GM21447 (cell line): ENCODE results near the gene CTBS.

ENCODE experiments used
- ATAC-seq: cut with Tn5 transposase; IDR thresholded peaks from one replicate; pipeline ENCODE4 v1.9.1; 2021; ENCODE audit not compliant: unreplicated experiment

The CTBS gene

DNA sequence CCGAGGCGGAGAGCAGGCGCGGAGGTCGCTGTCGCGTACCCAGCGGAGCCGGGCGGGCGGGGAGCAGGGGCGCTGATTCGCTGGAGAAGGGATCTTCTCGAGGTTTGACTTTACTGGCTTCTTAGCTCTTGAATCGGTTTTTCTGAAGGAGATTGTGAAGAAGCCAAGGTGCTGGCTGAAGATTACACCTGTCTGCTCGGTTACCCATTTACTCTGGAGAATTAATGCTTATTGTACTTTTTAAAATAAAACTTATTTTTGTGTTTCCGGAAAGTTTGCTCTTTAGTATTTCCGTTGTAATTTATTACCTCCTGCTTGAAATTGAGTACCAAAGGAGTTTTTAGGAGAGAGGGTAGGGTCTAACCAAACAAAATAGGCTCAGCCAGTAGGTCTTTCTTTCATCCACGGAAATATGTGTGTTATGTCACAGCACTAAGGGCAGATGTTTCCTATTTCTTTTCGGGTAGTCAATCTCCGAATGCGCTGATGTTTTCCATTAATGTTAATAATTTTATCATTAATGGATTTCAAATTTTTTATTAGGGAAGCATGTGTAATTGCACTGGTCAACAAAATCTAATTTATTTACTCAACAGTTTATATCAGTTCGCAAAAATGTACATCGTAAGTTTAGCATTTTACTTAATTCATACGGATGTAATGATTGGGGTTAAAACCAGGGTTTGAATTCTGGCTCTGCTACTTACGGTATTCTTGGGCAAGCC lies 67.3 kb downstream of the CTBS start:
- ATAC-seq, result no peak

DNA sequence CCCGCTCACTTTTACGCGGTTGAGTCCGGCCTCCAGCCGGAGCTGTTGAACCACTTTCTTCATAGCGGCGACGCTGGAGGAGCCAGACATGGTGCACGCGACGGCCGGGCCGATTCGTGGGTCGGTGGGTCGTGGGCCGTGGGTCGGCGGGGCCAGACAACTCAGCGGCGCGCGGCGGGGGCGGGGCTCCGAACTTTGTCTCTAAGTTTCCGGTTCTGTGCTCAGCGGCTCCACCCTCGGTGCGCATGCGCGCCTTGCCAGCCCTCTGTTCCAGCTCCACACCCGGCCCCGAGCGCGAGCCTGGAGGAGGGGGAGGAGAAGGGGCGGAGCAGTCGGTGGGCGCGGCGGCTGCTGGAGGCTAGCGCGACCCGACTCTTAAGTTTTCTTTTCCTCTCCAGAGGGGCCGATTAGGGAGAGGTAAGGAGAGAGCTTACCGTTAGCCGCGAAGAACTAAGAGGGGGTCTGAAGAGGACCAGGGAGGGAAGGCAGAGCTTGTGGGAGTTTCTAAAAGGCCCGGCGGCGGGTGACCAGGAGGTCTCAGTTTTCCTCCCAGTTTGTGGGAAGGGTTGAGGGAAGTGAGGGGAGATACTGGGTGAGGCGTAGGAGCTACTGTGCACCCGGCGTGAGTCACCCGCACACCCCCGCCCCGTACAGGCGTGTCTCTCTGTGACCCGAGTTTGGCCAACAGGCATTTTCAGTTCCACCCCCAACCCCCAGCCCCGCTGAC lies 68.1 kb downstream of the CTBS start, which contains the start of the genes GNG5 and SPATA1:
GNG5 (minus strand) TSS at position 580 of the 727 bp plus-strand sequence; CDS start at position 90, 490 bp downstream.
SPATA1 (plus strand) TSS at position 385 of the 727 bp plus-strand sequence. CDS start 9,974 bp downstream, outside the sequence.
- ATAC-seq, result peak; percentile 80

DNA sequence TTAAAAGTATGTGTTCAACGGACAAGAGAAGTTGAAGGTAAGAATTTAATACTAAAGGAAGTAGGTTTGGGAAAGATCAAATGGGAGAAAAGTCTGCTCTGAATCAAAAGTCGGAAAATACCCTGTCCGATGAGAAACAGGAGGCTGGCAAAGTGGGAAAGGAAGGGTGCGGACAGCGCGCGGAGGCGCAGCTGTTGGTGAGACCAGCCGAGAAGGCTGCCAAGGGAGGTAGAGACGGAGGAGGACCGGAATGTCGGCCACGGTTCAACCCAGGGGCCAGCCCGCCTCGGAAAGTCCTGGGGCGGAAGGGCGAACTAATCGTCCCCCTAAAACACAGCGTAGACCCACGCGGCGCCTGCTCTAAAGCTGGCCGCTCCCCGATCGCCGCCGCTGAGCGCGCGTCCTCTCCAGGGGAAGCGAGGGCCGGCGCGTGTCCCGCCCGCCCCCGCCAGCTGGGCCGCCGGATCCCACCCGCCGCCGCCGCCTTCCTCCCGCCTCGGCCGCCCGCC lies 68.7 kb downstream of the CTBS start:
- peak; percentile 30 for ATAC-seq

DNA sequence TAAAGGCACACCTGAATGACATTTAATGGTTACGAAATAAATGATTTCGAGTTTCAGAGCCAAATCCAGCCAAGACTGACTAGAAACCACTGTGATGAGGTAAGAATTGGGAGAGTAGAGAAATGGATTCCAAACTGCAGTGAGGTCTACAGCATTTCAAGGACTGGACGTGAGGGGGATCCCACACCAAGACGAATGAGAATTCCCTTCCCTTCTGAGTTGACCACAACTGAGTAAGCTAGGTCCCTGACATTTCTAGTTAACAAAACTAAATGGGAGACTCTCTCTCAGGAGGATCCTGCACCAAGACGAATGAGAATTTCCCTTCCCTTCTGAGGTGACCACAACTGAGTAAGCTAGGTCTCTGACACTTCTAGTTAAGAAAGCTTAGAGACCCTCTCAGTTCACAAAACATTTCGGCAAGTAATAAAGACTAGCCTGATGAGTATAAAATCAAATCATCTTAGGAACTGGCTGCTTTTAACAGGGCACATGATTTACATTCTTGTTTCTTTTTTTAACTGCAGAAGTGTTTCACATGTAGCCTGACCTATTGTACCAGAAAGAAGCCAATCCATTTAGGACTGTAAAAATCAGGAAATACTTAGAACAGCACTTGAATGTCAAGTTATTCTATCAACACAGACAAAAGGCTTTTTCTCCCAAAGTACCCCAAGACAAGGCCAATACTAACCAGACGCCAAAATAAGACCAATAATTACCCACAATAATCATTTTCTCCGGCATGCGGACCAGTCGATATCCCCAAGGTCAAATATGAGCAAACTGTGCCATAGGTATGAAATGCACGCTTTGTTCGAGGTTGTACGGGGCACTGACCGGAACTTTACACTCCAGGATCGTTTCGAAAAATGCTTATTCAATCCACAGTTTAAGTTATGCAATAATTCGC lies 69.4 kb downstream of the CTBS start:
- ATAC-seq, result no peak

DNA sequence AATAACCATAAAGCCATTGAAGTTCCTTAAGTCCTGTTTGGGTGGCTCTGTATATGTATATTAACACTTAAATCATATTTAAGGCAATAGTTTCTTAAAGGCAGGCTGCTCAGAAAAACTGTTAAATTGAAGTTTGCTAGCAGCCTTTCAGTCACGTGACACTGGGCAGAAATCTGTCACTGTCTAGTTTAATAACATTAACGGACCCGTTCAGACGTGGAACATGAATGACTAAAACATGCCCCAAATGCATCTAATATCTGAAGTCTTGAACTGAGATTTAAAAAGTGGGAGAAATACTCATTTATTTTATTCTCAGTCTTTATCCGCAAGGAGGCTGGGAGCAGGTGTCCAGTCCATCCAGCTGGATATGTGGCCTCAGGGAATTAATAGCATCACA lies 71.3 kb downstream of the CTBS start:
- ATAC-seq, result no peak
